Fibroblast of the conjunctiva (primary cell): ENCODE results near the gene BANF2.
"Not testable (repeated sequence)": the region's sequence is repeated elsewhere in the genome, so short reads cannot be mapped to it uniquely, and the experiment has no call there.

Experiments used
- DNase-seq: peaks from one replicate; pipeline ENCODE4 v3.0.0-alpha.2; 2010; ENCODE audit warnings: low read depth

BANF2 gene

DNA sequence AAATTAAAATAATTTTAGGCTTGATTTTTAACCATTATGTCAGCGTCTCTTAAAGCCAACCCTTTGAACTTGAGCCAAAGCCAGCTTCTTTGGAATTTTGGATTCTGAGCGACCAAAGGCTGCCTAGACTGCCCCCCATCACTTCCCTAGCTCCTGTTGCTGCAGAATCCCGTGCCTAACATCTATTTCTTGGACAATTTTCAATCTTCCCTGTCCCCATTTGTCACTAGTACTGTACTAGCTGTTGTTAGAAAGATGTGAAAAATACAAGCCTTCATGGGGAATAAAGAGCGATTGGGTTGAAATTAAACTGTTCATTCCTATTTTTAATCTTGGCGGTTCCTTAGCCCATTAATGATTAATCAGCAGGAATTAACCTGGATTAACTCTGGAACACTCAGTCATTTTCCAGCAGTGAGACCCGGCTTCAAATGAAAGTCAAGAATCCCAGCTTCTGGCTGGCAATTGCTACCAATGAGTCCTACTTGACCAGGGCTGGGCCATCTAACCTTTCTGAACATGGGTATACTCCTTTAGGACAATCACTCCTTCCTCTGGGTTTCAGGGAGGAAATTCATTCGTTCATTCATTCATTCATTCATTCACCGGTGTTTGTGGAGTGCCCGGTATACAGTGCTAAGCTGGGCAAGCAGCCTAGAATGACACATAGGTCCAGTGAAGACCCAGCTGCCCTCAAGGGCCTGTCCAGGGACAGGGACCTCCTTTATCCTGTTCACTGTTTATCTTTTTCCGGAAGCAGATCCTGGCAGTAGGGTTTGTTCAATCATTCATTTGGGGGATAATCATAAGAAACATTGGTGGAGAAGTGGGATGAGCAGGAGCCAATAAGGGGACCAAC is 16.3 kb upstream of the BANF2 start:
- no peak for DNase-seq

DNA sequence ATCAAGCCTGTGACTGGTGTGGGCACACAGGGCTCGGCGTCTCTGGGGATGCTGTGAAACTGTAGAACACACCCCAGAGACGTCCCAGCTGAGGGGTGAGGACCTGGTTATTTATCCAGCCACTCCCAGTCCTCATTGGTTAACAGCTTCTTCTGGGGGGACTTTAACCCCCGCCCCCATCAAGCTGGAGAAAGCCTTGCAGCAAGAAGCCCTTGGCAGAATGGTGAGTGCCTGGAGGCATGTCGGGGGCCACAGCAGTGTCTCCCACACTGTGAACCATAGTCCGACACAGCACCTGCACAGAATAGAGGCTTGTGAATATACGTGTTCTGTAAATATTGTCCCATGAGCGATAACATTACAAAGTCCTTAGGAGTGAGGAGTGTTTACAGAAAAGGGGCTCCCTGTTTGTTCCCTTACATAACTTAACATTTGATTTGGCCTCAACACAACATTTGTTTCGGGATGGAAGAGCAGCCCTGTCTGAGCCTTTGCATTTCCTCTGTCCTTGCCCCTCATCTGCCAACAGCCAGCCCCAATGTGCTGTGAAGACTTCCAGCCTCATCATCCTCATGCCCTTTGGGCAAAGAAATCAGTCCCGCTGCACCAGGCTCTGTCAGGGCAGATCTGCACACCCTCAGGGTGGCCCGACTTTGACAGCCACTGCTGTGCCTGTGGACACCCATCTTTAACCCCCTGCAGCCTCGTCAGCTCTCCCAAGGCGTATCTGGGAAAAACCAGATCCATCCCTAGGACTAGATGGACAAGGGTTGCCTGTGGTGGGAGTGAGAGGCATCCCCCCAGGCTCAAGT is 15.5 kb upstream of the BANF2 start:
- no peak for DNase-seq

DNA sequence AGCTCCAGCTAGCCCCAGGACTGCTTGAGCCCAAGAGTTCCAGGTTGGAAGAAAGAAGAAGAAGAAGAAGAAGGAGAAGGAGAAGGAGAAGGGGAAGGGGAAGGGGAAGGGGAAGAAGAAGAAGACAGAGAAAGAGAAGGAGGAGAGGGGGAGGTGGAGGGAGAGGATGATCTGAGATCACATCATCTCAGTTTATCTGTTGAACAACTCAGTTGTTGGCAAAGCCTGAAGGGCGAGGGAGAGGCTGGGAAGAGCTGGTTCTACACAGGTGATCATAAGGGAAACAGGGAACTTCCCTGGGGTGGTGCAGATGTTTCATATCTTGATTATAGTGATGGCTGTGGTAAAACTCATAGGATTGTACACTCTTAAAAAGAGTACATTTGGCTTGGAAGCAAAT is 14.6 kb upstream of the BANF2 start:
- no peak for DNase-seq

DNA sequence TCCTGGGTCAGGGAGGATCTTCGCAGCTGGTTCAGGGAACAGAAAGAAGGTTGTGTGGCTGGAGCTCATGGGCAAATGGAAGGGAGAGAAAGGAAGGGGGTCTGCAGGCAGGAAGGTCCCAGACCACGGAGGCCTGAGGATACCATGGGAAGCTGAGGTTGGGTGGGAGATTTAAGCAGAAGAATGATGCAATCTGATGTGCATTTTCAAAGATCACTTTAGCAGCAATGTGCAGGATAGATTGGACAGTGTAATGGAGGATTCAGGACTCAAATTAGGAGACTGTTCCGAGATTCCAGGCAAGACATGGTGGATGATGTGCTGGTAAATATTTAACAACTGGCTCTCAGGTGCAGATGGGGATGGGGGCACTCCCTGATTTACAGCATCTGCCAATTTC is 12.0 kb upstream of the BANF2 start:
- DNase-seq, result no peak

DNA sequence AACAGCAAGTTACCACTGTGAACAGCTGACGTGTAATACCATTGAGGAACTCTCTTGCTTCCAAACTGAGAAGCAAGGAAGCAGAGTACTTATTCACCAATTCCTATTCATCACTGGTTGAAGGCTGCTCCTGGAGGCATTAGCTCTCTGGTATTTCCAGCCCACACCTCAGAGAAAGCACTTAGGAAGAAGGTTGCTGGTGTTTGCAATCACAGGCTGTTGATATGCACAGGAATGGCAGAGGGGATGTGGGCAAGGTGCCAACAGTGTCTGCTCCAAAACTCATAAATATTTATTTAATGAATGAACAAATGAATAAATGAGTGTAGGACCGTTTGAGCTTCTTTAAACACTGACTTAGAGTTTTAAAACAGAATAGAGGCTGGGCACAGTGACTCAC is 10.8 kb upstream of the BANF2 start:
- no peak for DNase-seq

DNA sequence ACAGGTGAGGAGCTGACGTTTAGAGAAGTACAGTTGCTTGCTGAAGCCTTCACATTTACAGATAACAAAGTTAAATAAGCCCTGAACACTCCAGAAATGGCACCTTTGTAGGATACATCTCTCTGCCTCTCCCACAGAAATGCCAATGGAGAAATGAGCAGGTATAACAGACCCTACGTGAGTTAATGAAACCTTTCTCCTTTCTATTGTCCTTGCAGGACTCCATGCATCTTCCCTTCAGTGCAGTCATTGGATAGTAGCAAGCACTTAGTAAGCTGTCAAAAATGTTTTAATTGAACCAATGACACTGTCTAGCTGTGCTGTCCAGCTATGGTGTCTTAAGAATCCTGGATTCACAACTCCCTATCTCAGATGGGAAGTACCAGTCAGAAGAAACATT is 9.6 kb upstream of the BANF2 start:
- DNase-seq, result no peak

DNA sequence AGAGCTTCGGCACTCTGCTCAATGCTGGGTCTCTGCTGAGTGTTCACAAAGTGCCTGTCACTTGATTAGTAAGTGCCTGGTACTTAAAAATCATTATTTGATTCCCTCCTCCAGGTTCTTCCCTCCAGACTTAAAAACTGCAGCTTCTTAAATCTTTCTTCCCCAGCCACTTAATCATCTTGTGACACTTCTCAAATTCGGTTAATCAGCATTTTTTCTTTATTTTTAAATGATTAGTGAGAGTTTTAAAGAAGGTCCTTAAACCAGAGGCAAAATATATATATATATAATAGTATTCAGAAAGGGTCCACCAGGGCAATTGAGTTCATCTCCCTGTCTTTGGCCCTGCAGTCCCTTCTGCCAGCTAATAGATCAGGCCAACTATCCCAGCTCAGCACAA is 8.0 kb upstream of the BANF2 start:
- no peak for DNase-seq

DNA sequence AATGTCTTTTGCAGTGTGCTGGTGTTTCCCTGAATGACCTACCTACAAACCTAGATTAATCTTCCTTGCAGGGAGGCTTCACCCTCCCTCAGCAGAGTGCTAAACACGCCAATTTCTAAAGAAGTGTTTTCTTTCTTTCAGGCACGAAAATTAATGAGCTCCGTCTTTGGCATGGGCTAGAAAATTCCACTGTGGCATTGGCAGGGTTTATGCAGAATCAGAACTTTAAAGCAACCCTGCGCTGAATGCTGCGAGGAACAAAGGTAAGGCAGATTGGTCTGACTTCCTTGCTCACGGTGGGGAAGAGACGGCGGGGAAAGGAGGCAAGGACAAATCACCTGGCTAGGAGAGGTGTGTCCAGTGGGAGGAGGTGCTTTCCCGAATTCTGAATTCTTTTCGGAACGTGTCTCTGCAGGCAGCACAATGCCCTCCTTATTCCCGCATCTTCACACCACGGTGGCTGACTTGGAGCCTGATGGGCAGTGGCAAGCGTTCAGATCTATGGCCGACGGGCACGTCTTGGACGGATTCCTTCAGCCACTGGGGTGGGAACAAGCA is 6.2 kb upstream of the BANF2 start:
- no peak for DNase-seq

DNA sequence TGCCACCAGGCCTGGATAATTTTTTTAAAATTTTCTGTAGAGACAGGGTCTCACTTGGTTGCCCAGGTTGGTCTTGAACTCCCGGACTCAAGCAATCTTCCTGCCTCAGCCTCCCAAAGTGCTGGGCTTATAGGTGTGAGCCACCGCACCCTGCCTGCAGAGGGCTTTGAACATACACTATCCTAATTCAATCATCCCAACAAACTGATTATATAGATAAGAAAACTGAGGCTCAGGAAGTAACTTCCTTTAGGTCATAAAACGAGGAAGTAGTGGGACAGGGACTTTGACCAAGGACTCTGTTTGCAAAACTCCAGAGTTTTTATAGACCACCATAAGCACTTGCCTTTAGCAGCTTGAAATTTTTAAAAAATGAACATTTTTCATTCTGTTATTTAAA is 5.0 kb upstream of the BANF2 start:
- no peak for DNase-seq

DNA sequence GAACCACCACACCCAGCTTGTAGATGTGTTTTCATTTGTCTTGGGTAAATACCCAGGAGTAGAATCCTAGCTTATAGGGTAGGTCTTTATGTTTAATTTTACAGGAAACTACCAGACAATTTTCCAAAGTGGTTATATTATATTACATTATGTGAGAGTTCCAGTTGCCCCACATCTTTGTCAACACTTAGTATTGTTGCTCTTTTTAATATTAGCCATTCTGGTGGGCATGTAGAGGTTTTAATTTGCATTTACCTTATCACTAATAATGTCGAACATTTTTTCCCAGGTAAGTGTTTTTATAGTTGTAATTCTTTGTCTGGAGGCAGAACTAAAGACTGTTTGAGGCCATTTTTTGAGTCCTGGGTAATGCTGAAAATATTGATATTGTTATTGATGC is 3.5 kb upstream of the BANF2 start:
- DNase-seq, result no peak

DNA sequence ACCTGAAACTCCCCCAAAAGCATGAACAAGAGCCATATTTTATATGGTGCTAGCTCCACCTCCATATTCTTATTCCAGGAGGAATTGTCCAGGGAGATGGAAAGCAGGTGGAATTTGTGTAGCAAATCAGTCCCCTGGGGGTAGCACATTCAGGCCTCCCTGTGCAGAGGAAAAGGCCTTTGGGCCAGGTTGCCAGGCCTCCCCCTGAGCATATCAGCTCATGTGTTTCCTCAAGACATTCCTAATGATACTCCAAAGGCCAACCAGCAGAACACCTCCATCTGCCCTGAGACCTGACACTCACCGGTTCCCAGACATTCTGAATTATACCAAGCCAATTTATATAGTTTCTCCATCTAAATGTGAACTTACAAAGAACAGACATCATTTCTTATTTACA is 2.6 kb upstream of the BANF2 start:
- DNase-seq, result no peak

DNA sequence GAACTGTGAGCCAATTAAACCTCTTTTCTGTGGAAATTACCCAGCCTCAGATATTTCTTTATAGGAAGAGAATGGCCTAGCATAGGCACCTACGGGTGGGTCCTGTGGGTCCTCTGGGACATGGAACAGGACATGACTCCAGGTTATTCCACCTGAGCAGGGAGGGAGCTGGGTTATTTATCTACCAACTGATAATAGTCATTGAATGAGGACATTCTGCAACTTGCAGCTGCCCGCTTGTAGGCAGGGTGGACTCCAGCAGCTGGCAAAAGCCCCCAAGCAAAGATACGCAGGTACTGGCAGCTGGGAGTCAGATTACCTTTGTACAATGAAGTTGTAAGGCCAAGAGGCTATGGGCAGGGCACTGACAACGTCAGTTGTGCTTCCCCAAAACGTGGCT is 1.4 kb upstream of the BANF2 start:
- no peak for DNase-seq

DNA sequence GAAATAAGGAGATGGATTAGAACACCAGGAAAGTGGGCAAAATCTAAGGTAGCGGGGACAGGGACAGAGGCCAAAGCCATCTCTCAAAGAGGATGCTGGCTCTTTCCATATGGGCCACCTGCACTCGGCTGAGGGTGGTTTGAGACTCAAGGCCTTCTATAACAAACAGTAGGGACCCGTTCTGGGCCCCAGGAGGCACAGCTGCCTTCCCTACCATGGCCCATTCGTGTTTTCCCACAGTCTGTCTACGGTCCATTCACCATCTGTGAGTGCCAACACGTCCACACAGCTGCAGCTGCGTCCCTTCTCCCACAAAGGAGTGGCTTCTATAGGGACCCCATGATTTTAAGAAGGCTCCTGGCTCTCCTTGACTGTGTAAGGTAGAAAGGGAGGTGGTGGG is 871 bp downstream of the BANF2 start:
- DNase-seq, result no peak

DNA sequence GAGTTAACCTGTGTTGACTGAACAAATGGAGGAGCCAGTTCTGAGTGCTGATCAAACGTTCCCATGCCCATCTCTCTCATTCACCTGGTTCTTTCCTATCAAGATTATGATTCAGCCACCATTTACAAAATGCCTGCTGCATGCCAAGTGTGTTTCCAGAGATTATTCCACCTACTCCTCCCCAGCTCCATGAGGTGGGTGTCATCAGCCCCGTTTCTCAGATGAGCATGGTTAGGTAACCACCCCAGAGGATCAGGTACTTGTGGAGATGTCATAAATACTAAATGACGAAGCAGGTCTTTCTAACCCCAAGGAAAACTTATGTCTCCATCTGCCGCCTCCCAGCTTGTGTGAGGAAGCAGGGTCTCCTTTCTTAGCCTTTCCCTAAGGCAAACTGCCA is 2.1 kb downstream of the BANF2 start:
- DNase-seq, result no peak

DNA sequence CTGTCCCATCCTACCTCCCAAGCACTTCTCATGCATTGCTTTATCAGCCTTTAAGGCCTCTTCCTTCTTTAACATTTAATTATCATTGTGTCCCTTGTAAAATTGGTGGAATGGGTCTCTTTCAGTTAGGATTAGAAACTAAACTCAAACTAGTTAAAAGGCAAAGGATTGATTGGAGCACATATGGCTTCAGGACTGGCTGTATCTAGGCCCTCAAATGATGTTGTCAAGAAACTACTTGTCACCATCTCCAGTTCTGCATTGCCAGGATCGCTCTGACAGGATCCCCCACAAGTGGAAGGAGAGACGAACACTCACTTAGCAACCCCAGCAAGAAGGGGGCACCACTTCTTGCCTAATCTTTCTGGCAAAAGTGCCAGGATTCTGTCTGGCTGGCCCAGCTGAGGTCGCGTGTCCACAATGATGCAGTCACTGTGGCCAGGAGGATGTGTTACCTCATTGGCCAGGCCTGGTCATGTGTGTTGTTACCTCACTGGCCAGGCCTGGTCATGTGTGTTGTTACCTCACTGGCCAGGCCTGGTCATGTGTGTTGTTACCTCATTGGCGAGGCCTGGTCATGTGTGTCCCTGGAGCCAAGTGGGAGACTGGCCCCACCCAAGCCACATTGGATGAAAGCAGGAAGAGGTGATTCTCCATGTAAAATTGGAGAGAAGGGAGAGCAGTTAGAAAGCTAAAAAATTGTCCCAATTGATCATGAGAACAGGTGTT is 5.0 kb downstream of the BANF2 start:
- no peak for DNase-seq

DNA sequence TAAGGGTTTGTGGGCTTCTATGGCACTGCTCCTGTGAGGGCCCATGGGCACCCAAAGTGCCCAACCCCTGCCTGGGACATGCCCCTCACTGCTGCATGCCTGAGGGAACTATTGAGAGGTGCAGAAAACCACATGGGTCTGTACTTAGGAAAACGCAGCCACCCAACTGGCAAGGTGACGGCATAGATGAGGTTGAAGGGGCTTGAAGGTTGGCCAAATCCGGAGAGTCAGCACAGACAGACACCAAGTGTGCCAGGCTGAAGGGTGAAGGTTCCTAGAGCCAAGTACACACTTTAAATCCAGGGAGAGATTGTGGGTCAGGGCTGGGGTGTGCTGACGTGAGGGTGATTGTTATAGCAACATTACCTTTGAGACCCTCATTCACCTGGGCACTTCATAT is 6.2 kb downstream of the BANF2 start:
- DNase-seq, result no peak

DNA sequence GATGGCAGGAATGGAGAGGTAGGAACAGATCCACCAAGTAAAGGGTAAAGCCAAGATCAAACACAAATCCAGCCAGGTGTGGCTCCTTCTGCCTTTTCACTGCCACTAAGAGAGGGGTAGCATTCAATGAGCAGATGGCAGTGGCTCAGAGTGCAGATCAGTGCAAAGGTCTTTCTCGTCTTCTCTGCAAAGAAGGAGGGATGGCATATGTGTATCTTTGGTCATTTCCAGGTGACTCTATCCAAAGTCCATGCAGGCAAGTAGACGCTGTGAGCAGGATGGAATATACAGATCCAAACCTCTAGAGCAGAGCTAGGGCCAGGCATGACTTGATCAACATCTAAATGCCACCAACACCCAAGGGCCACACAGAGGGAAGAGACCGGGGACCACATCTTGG is 6.9 kb downstream of the BANF2 start:
- DNase-seq, result no peak

DNA sequence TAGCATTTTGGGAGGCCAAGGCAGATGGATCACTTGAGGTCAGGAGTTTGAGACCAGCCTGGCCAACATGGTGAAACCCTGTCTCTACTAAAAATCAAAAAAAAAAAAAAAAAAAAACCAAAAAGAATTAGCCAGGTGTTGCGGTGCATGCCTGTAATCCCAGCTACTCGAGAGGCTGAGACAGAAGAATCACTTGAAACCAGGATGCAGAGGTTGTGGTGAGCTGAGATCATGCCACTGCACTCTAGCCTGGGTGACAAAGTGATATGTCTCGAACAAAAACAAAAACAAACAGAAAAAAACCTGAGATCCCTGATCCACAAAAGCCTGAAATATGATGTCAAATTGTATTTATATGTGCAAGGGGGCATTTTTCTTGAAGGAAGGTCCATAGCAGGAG is 8.2 kb downstream of the BANF2 start:
- DNase-seq, result not testable (repeated sequence)

DNA sequence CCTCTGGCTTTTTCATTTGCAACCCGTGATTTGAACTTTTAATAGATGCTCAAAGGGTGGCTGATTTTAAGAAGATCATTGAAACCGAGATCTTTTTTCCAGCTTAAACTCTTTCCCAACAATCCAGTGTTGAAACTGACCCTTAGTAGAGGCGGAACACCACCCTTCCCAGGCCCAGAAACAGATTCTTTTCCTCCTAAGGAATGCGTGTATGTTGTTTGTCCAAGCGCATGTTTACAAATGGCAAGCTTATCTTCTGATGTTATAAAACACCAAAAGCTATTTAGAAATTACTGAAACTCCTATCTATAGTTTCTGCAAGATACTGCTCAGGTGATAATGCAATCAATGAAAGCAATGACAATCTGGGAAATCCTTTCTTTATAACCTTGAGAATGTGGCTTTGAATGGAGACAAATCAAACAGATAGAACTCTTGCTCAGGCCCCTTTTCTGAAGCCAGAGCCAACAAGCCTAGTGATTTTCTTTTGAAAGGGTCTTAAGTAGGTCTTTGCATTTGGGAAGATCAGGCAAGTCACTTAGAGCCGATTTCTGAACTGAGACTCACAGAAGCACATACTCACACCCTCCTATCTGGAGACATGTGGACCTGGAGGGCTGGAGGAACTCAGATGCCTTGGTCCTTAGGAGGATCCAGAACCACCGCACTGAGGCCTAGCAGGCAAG is 9.1 kb downstream of the BANF2 start:
- DNase-seq, result no peak

DNA sequence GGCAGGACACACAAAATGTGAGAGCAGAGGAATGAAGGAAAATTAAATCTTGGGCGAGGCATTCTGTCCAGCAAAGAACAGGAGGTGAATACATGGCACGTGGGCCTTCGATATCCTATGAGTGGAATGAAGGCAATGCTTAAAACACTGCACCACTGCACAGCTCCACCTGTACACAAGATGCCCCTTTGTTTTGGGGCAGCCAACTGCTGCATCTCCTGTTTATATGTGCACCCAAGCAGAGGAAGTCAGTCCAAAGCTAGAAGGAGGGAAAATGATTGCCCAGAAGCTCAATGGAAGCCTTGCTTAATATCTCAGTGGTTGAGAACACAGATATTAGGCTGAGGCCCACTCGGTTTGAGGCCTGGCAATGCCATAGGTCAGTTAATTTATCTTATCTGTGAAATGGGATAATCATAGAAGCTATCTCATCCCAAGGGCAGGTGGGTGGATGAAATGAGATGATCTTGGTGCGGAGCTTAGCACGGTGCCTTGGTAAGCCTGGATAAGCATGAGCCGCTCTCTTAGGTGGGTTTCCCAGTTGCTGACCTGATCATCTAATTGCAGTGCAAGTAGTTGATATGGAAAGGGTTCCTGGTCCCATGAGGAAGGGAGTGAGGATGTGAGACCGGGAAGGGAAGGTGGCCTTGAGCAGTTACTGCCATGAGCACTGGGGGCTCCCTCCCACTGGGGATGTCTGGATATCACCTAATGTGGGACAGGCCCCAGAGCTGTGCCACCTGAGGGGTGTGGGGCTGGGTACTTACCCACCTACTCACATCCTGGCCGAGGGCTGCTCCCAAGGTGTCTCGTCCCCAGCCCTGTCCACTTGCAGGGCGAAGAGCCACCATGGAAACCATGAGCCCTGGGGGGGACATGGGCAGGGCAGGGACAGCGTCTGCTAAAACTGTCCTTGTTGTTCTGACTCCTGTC is 9.9 kb downstream of the BANF2 start:
- no peak for DNase-seq
